Loucy (cell line): Measurements from ENCODE around the gene CTNS.

Experiments
- CTCF ChIP-seq: fragments of 200-600 bp; sonication (generic); conservative IDR thresholded peaks from 2 replicates; pipeline ENCODE4 v1.5.1; 2014; ENCODE audit warnings: mild to moderate bottlenecking, antibody characterized with exemption, low read length
- EZH2phosphoT487 ChIP-seq: fragments of 200-600 bp; IDR thresholded peaks from 2 replicates; pipeline ENCODE4 v1.6.1; 2018; ENCODE audit warnings: antibody characterized with exemption, mild to moderate bottlenecking, moderate library complexity, borderline replicate concordance

GRCh38 chr17:3685174-3685573 lies 48.6 kb downstream of the CTNS start:
- no peak for TF ChIP-seq CTCF
- no peak for TF ChIP-seq EZH2phosphoT487
